ENCODE data around the gene FBXW7. TPM values are rescaled to one million over a fixed set of nuclear protein-coding genes. Genes with fewer than 3 reads are reported as not detected.

The FBXW7 gene
- total and polyA plus RNA-seq, 2 of the 8 experiments (the other 6 are each of a cell fraction or from before 2014, with no cell fraction given): 6.0 to 26.7 TPM

DNA sequence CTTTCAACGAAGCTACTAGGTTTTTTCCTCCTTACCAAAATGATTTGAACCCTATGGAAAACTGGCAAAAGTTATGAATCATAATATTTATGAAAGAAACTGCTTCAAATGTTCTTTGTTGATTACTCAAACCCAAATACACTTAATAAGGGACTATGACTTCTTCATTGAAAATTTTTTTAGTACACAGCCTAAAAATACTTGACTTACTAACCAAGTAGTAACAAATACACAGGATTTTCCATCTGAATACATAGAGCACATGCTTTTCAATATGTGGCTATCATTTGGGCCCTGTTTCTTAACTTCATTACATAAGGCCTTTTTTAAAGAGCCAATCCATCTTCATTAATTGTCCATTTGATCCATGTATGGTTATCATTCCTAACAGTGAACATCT is 171.5 kb downstream of the FBXW7 start (continued):
- TF ChIP-seq, protein P1, sequence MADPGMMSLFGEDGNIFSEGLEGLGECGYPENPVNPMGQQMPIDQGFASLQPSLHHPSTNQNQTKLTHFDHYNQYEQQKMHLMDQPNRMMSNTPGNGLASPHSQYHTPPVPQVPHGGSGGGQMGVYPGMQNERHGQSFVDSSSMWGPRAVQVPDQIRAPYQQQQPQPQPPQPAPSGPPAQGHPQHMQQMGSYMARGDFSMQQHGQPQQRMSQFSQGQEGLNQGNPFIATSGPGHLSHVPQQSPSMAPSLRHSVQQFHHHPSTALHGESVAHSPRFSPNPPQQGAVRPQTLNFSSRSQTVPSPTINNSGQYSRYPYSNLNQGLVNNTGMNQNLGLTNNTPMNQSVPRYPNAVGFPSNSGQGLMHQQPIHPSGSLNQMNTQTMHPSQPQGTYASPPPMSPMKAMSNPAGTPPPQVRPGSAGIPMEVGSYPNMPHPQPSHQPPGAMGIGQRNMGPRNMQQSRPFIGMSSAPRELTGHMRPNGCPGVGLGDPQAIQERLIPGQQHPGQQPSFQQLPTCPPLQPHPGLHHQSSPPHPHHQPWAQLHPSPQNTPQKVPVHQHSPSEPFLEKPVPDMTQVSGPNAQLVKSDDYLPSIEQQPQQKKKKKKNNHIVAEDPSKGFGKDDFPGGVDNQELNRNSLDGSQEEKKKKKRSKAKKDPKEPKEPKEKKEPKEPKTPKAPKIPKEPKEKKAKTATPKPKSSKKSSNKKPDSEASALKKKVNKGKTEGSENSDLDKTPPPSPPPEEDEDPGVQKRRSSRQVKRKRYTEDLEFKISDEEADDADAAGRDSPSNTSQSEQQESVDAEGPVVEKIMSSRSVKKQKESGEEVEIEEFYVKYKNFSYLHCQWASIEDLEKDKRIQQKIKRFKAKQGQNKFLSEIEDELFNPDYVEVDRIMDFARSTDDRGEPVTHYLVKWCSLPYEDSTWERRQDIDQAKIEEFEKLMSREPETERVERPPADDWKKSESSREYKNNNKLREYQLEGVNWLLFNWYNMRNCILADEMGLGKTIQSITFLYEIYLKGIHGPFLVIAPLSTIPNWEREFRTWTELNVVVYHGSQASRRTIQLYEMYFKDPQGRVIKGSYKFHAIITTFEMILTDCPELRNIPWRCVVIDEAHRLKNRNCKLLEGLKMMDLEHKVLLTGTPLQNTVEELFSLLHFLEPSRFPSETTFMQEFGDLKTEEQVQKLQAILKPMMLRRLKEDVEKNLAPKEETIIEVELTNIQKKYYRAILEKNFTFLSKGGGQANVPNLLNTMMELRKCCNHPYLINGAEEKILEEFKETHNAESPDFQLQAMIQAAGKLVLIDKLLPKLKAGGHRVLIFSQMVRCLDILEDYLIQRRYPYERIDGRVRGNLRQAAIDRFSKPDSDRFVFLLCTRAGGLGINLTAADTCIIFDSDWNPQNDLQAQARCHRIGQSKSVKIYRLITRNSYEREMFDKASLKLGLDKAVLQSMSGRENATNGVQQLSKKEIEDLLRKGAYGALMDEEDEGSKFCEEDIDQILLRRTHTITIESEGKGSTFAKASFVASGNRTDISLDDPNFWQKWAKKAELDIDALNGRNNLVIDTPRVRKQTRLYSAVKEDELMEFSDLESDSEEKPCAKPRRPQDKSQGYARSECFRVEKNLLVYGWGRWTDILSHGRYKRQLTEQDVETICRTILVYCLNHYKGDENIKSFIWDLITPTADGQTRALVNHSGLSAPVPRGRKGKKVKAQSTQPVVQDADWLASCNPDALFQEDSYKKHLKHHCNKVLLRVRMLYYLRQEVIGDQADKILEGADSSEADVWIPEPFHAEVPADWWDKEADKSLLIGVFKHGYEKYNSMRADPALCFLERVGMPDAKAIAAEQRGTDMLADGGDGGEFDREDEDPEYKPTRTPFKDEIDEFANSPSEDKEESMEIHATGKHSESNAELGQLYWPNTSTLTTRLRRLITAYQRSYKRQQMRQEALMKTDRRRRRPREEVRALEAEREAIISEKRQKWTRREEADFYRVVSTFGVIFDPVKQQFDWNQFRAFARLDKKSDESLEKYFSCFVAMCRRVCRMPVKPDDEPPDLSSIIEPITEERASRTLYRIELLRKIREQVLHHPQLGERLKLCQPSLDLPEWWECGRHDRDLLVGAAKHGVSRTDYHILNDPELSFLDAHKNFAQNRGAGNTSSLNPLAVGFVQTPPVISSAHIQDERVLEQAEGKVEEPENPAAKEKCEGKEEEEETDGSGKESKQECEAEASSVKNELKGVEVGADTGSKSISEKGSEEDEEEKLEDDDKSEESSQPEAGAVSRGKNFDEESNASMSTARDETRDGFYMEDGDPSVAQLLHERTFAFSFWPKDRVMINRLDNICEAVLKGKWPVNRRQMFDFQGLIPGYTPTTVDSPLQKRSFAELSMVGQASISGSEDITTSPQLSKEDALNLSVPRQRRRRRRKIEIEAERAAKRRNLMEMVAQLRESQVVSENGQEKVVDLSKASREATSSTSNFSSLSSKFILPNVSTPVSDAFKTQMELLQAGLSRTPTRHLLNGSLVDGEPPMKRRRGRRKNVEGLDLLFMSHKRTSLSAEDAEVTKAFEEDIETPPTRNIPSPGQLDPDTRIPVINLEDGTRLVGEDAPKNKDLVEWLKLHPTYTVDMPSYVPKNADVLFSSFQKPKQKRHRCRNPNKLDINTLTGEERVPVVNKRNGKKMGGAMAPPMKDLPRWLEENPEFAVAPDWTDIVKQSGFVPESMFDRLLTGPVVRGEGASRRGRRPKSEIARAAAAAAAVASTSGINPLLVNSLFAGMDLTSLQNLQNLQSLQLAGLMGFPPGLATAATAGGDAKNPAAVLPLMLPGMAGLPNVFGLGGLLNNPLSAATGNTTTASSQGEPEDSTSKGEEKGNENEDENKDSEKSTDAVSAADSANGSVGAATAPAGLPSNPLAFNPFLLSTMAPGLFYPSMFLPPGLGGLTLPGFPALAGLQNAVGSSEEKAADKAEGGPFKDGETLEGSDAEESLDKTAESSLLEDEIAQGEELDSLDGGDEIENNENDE (IDR thresholded peaks at IDR 0.05; ENCODE audit: insufficient replicate concordance, low read length): no peak
